K562 (cell line): ENCODE results near the gene FAM83E. TPM values are rescaled to one million over a fixed set of nuclear protein-coding genes. Genes with fewer than 3 reads are reported as not detected.

Experiments used
- CEBPB ChIP-seq: fragments of 450-650 bp; IDR thresholded peaks from 2 replicates; pipeline ENCODE4 v1.6.1; 2016; ENCODE audit warnings: missing genetic modification characterization, missing compliant biosample characterization
- CXXC5 ChIP-seq: fragments of 250-450 bp; sonication (Bioruptor Pico); IDR thresholded peaks from 2 replicates; pipeline ENCODE4 v1.8.0; 2022; ENCODE audit warnings: inconsistent platforms, mild to moderate bottlenecking, moderate library complexity
- FIP1L1 ChIP-seq: fragments of 200-400 bp; formaldehyde crosslinking; IDR thresholded peaks from 2 replicates; pipeline ENCODE4 v1.6.1; 2018; ENCODE audit warnings: mild to moderate bottlenecking, low read depth, low read length; ENCODE audit not compliant: poor library complexity, severe bottlenecking
- FOXP1 ChIP-seq: sonication (generic); formaldehyde crosslinking; IDR thresholded peaks from 2 replicates; pipeline ENCODE4 v1.8.0; 2022; ENCODE audit warnings: mild to moderate bottlenecking, missing genetic modification reagents
- JUN ChIP-seq, 2 experiments: sonication (generic) in 1 of 2; formaldehyde crosslinking in 1 of 2; IDR thresholded peaks; 2 replicates each; pipeline versions ENCODE4 v1.6.1 to v1.8.0; 2012 to 2022; ENCODE audit warnings: borderline replicate concordance in 2 of 2, mild to moderate bottlenecking in 2 of 2, improper control_type of control experiment in 1 of 2, low read depth in 1 of 2, low read length in 1 of 2, missing genetic modification reagents in 1 of 2
- L3MBTL2 ChIP-seq: fragments of 450-650 bp; IDR thresholded peaks from 2 replicates; pipeline ENCODE4 v1.6.1; 2016; ENCODE audit warnings: mild to moderate bottlenecking, moderate library complexity
- LARP7 ChIP-seq: fragments of 450-650 bp; IDR thresholded peaks from 2 replicates; pipeline ENCODE4 v1.6.1; 2016
- MAZ ChIP-seq, 2 experiments: fragments of 450-650 bp in 1 of 2; sonication (generic) in 1 of 2; formaldehyde crosslinking; IDR thresholded peaks in 1 of 2; conservative IDR thresholded peaks in 1 of 2; 2 replicates each; pipeline versions ENCODE4 v1.4.0 to v1.5.0; 2020; ENCODE audit warnings: mild to moderate bottlenecking in 1 of 2, missing genetic modification reagents in 1 of 2
- NBN ChIP-seq: fragments of 450-650 bp; IDR thresholded peaks from 2 replicates; pipeline ENCODE4 v1.6.1; 2016; ENCODE audit warnings: low read depth, mild to moderate bottlenecking
- SIN3B ChIP-seq: fragments of 450-650 bp; IDR thresholded peaks from 2 replicates; pipeline ENCODE4 v1.6.1; 2017; ENCODE audit warnings: low read depth, mild to moderate bottlenecking, moderate library complexity
- SIX5 ChIP-seq, 2 experiments: IDR thresholded peaks; 2 replicates each; pipeline ENCODE4 v1.6.1; 2011; ENCODE audit warnings: low read length in 2 of 2, borderline replicate concordance in 1 of 2, low read depth in 1 of 2, mild to moderate bottlenecking in 1 of 2, moderate library complexity in 1 of 2; ENCODE audit not compliant: insufficient read depth in 1 of 2
- SMAD4 ChIP-seq: fragments of 250-450 bp; sonication (Bioruptor Pico); conservative IDR thresholded peaks from 2 replicates; pipeline ENCODE4 v1.8.0; 2021; ENCODE audit warnings: inconsistent platforms, mild to moderate bottlenecking, moderate library complexity
- SMARCE1 ChIP-seq: fragments of 450-650 bp; IDR thresholded peaks from 2 replicates; pipeline ENCODE4 v1.7.1; 2016; ENCODE audit warnings: mild to moderate bottlenecking
- ZBTB7A ChIP-seq: IDR thresholded peaks from 2 replicates; pipeline ENCODE4 v1.6.1; 2011; ENCODE audit warnings: low read depth, mild to moderate bottlenecking, low read length, moderate library complexity, borderline replicate concordance; ENCODE audit not compliant: control insufficient read depth
- ZFX ChIP-seq: sonication (generic); formaldehyde crosslinking; IDR thresholded peaks from 2 replicates; pipeline ENCODE4 v1.8.0; 2022; ENCODE audit warnings: mild to moderate bottlenecking, missing genetic modification reagents, moderate library complexity
- ZNF785 ChIP-seq: fragments of 250-450 bp; sonication (Bioruptor Pico); IDR thresholded peaks from 2 replicates; pipeline ENCODE4 v1.4.0; 2020; ENCODE audit warnings: mild to moderate bottlenecking
- polyA plus RNA-seq, 8 experiments: library from polyadenylated mRNA; depleted of rRNA in 4 of 8; stranded (reverse) in 5 of 8; unstranded in 3 of 8; fragments of >200 nt; fragmentation: Nextera tagmentation in 2 of 8; fragmentation: Illumina TruSeq in 1 of 8; extraction: Ambion mirVana in 2 of 8; extraction: Trizol in 1 of 8; gene quantifications; 2 replicates each; pipeline versions ENCODE4 v1.2.1 to v1.2.3, GENCODE V29; 2011 to 2014; ENCODE audit warnings: inconsistent platforms in 1 of 8, missing spikeins in 1 of 8
- total RNA-seq, 7 experiments: library from RNA; depleted of rRNA in 6 of 7; stranded (reverse); fragments of >200 nt in 6 of 7; fragmentation: Illumina TruSeq in 2 of 7; extraction: Trizol in 2 of 7; gene quantifications; 2 replicates each; pipeline versions ENCODE4 v1.2.1 to v1.2.3, GENCODE V29; 2011 to 2021; ENCODE audit warnings: low replicate concordance in 1 of 7
- TF ChIP-seq, protein P1 (sequence below), 2 experiments: IDR thresholded peaks; 2 replicates each; pipeline ENCODE4 v1.6.1; 2011; ENCODE audit warnings: borderline replicate concordance in 1 of 2, control low read depth in 1 of 2, low read depth in 1 of 2, low read length in 1 of 2, mild to moderate bottlenecking in 1 of 2, mixed read lengths in 1 of 2, moderate library complexity in 1 of 2; ENCODE audit not compliant: insufficient read depth in 1 of 2, insufficient read length in 1 of 2, poor library complexity in 1 of 2, severe bottlenecking in 1 of 2; ENCODE audit errors: extremely low read depth in 1 of 2
- TF ChIP-seq, protein P2 (sequence below): sonication (generic); formaldehyde crosslinking; IDR thresholded peaks from 2 replicates; pipeline ENCODE4 v1.8.0; 2022; ENCODE audit warnings: mild to moderate bottlenecking, missing genetic modification reagents
- TF ChIP-seq, protein P3 (sequence below), 3 experiments: IDR thresholded peaks in 2 of 3; conservative IDR thresholded peaks in 1 of 3; 2 replicates each; pipeline ENCODE4 v1.5.1; 2011 to 2012; ENCODE audit warnings: low read length in 3 of 3, mild to moderate bottlenecking in 3 of 3, control low read depth in 2 of 3, improper control_type of control experiment in 1 of 3, inconsistent platforms in 1 of 3, low read depth in 1 of 3, mixed read lengths in 1 of 3, moderate library complexity in 1 of 3; ENCODE audit not compliant: insufficient read depth in 2 of 3

The FAM83E gene
- total and polyA plus RNA-seq, 9 of the 15 experiments (the other 6 are each of a cell fraction or from before 2014, with no cell fraction given), result 0.15 to 0.87 (median 0.29) TPM; not detected in 4

DNA sequence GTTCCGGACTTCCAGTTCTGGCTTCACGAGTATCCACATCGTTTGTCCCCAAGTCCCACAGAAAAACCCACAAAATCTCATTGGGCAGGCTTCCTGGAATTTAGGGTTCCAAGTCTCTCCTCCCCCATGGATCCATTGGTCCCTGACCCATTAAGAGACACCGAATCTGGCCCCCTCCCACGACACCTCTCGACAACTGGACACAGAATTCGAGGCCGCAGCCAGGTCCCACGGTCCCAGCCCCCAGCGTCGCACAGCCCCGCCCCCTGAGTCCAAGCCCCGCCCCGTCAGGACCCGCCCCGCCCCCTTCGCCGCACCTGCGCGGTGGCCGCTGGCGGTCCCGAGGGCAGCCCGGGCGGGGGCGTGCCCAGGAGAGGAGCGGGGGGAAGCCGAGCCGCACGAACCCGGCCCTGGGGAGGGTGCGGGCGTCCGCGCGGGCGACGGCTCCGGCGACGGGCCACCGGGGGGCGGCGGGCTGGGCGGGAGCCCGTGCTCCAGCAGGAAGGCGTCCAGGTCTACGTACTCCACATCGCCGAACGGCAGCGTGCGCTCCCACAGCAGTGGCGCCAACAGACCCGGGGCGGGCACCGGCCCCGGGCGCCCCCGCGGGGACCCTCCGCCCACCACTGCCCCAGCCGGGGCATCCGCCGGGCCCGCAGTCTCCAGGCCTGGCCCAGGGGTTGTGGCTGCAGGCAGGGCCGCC lies 20.5 kb upstream of the FAM83E start (continued):
- TF ChIP-seq CXXC5 (CRISPR knock-in tag) (peak; percentile 71), FOXP1 (CRISPR knock-in tag) (no peak), L3MBTL2 (peak; percentile 50; the same call in 1 of the 2 replicates), ZFX (CRISPR knock-in tag) (peak; percentile 51), CEBPB (tag) (no peak), SMARCE1 (no peak), SIX5 (IDR thresholded peaks at IDR 0.05; ENCODE audit: borderline replicate concordance in 1 of 2, insufficient read depth in 1 of 2, low read depth in 1 of 2, low read length in 2 of 2) (no peak), FIP1L1 (peak; percentile 45), MAZ (CRISPR knock-in tag; conservative IDR thresholded peaks at IDR 0.05 in 1 of 2, IDR thresholded peaks at IDR 0.05 in 1 of 2) (peak; percentile 51 to 66; a peak in 3 of 4 replicates), SMAD4 (CRISPR knock-in tag) (peak; percentile 31; the same call in 1 of the 2 replicates), LARP7 (no peak), SIN3B (peak; percentile 54), JUN (IDR thresholded peaks at IDR 0.05; ENCODE audit: borderline replicate concordance, low read depth, low read length) (no peak), JUN (CRISPR knock-in tag; IDR thresholded peaks at IDR 0.05; ENCODE audit: borderline replicate concordance) (no peak), ZBTB7A (peak; percentile 48; the same call in 1 of the 2 replicates), NBN (no peak), ZNF785 (no peak)
- TF ChIP-seq, protein P1, sequence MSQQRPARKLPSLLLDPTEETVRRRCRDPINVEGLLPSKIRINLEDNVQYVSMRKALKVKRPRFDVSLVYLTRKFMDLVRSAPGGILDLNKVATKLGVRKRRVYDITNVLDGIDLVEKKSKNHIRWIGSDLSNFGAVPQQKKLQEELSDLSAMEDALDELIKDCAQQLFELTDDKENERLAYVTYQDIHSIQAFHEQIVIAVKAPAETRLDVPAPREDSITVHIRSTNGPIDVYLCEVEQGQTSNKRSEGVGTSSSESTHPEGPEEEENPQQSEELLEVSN (IDR thresholded peaks at IDR 0.05; ENCODE audit: borderline replicate concordance in 1 of 2, extremely low read depth in 1 of 2, insufficient read depth in 1 of 2, insufficient read length in 1 of 2, low read depth in 1 of 2, low read length in 1 of 2, poor library complexity in 1 of 2, severe bottlenecking in 1 of 2), result peak; percentile 20 to 86
- TF ChIP-seq, protein P2, sequence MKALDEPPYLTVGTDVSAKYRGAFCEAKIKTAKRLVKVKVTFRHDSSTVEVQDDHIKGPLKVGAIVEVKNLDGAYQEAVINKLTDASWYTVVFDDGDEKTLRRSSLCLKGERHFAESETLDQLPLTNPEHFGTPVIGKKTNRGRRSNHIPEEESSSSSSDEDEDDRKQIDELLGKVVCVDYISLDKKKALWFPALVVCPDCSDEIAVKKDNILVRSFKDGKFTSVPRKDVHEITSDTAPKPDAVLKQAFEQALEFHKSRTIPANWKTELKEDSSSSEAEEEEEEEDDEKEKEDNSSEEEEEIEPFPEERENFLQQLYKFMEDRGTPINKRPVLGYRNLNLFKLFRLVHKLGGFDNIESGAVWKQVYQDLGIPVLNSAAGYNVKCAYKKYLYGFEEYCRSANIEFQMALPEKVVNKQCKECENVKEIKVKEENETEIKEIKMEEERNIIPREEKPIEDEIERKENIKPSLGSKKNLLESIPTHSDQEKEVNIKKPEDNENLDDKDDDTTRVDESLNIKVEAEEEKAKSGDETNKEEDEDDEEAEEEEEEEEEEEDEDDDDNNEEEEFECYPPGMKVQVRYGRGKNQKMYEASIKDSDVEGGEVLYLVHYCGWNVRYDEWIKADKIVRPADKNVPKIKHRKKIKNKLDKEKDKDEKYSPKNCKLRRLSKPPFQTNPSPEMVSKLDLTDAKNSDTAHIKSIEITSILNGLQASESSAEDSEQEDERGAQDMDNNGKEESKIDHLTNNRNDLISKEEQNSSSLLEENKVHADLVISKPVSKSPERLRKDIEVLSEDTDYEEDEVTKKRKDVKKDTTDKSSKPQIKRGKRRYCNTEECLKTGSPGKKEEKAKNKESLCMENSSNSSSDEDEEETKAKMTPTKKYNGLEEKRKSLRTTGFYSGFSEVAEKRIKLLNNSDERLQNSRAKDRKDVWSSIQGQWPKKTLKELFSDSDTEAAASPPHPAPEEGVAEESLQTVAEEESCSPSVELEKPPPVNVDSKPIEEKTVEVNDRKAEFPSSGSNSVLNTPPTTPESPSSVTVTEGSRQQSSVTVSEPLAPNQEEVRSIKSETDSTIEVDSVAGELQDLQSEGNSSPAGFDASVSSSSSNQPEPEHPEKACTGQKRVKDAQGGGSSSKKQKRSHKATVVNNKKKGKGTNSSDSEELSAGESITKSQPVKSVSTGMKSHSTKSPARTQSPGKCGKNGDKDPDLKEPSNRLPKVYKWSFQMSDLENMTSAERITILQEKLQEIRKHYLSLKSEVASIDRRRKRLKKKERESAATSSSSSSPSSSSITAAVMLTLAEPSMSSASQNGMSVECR, result no peak
- TF ChIP-seq, protein P3, sequence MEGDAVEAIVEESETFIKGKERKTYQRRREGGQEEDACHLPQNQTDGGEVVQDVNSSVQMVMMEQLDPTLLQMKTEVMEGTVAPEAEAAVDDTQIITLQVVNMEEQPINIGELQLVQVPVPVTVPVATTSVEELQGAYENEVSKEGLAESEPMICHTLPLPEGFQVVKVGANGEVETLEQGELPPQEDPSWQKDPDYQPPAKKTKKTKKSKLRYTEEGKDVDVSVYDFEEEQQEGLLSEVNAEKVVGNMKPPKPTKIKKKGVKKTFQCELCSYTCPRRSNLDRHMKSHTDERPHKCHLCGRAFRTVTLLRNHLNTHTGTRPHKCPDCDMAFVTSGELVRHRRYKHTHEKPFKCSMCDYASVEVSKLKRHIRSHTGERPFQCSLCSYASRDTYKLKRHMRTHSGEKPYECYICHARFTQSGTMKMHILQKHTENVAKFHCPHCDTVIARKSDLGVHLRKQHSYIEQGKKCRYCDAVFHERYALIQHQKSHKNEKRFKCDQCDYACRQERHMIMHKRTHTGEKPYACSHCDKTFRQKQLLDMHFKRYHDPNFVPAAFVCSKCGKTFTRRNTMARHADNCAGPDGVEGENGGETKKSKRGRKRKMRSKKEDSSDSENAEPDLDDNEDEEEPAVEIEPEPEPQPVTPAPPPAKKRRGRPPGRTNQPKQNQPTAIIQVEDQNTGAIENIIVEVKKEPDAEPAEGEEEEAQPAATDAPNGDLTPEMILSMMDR (IDR thresholded peaks at IDR 0.05 in 2 of 3, conservative IDR thresholded peaks at IDR 0.05 in 1 of 3; ENCODE audit: insufficient read depth in 2 of 3, low read depth in 1 of 3, low read length in 3 of 3), result 0 out of 6 replicates have a peak, but pooled peaks of 1 of the 3 experiments have one; percentile 7
